Measurements from ENCODE around the gene FTO. TPM values are rescaled to one million over a fixed set of nuclear protein-coding genes. Genes with fewer than 3 reads are reported as not detected.
"Not testable (repeated sequence)": the region's sequence is repeated elsewhere in the genome, so short reads cannot be mapped to it uniquely, and the experiment has no call there.

Gene FTO
- total RNA-seq, 1 donor from 2014 or later, result 69.5 TPM

GRCh38 chr16:54175552-54176375, 471.8 kb downstream of the FTO start:
- DNase-seq (ENCODE audit: missing footprints) (no peak), ATAC-seq (no peak)
- intact Hi-C loops (cut with DNase I), result loop anchor here (10.0 kb wide), 1 partner anchor 211 kb away; no protein-coding TSS in a partner anchor

GRCh38 chr16:54176376-54176901, 472.5 kb downstream of the FTO start:
- no peak for DNase-seq (ENCODE audit: missing footprints)
- intact Hi-C loops (cut with DNase I), result loop anchor here (10.0 kb wide), 1 partner anchor 212 kb away; no protein-coding TSS in a partner anchor
- no peak for ATAC-seq

GRCh38 chr16:54177052-54177861, 473.3 kb downstream of the FTO start:
- intact Hi-C loops (cut with DNase I), result loop anchor here (10.0 kb wide), 1 partner anchor 212 kb away; no protein-coding TSS in a partner anchor
- no peak for ATAC-seq
- DNase-seq (ENCODE audit: missing footprints), result no peak

GRCh38 chr16:54177862-54178477, 474.0 kb downstream of the FTO start:
- DNase-seq (ENCODE audit: missing footprints) (no peak), ATAC-seq (no peak)
- intact Hi-C loops (cut with DNase I), result loop anchor here (10.0 kb wide), 1 partner anchor 213 kb away; no protein-coding TSS in a partner anchor

- ATAC-seq (peak; percentile 37), DNase-seq (ENCODE audit: missing footprints) (no peak)
- intact Hi-C loops (cut with DNase I), result loop anchor here (10.0 kb wide), 1 partner anchor 214 kb away; no protein-coding TSS in a partner anchor
These were observed 474.6 kb downstream of the FTO start for GRCh38 chr16:54178478-54178976.

GRCh38 chr16:54180421-54181359, 476.7 kb downstream of the FTO start:
- DNase-seq (ENCODE audit: missing footprints) (no peak), ATAC-seq (no peak)
- intact Hi-C loops (cut with DNase I), result no loop called here

DNA sequence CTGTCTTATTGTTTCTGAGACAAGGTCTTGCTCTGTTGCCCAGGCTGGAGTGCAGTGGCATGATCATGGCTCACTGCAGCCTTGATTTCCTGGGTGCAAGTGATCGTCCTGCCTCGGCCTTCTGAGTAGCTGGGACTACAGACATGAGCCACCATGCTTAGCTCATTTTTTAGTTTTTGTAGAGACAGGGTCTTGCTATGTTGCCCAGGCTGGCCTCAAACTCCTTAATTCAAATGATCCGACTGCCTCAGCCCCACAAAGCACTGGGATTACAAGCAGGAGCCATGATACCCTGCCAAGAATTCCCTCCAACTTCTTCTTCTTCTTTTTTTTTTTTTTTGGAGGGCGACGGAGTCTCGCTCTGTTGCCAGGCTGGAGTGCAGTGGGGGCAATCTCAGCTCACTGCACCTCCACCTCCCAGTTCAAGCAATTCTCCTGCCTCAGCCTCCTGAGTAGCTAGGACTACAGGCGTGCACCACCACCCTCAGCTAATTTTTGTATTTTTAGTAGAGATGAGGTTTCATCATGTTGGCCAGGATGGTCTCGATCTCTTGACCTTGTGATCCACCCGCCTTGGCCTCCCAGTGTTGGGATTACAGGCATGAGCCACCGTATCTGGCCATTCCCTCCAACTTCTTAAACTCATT, 477.9 kb downstream of the FTO start:
- intact Hi-C loops (cut with DNase I); DNase-seq (ENCODE audit: missing footprints); ATAC-seq: not testable (repeated sequence)

DNA sequence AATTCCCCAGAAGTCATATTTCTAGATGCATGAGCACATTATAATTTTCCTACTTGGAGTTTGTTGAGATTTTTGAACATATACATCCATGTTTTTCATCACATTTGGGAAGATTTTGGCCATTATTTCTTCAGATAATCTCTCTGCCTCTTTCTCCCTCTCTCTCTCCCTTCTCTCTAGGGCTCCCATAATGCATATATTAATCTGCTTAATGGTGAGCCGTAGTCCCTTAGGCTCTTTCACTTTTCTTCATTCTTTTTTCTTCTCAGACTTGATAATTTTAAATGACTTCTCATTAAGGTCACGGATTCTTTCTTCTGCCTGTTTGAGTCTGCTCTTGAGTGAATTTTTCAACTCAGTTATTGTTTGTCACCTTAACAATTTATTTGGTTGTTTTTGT, 481.1 kb downstream of the FTO start:
- no peak for ATAC-seq
- intact Hi-C loops (cut with DNase I), result no loop called here

DNA sequence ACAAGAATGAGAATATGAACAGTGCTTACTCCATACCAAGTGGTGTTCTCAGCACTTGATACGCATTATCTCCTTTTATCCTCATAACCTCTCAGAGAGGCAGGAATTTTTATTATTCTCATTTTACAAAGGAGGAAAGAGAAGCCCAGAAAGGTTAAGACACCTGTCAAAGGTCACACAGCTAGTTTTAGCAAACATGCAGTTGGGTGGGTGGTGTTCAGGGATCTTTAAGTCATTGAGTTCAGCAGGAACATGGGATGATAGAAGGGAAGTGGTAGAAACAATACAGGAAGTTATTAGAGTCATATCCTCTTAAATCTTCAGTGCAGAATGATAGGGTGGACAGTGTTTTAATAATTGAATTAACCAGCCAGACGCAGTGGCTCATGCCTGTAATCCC, 487.2 kb downstream of the FTO start:
- intact Hi-C loops (cut with DNase I), result loop anchor here (5.0 to 10.0 kb wide), 3 partner anchors 76 to 734 kb away; no protein-coding TSS in a partner anchor
- ATAC-seq (no peak), DNase-seq (ENCODE audit: missing footprints) (no peak)

More for the DNA sequence above, 481.1 kb downstream of the FTO start:
- DNase-seq (ENCODE audit: missing footprints), result no peak

- intact Hi-C loops (cut with DNase I), result loop anchor here (5.0 to 10.0 kb wide), 3 partner anchors 76 to 733 kb away; no protein-coding TSS in a partner anchor
- ATAC-seq, result no peak
- no peak for DNase-seq (ENCODE audit: missing footprints)
These were observed 487.6 kb downstream of the FTO start for GRCh38 chr16:54191592-54191991.

DNA sequence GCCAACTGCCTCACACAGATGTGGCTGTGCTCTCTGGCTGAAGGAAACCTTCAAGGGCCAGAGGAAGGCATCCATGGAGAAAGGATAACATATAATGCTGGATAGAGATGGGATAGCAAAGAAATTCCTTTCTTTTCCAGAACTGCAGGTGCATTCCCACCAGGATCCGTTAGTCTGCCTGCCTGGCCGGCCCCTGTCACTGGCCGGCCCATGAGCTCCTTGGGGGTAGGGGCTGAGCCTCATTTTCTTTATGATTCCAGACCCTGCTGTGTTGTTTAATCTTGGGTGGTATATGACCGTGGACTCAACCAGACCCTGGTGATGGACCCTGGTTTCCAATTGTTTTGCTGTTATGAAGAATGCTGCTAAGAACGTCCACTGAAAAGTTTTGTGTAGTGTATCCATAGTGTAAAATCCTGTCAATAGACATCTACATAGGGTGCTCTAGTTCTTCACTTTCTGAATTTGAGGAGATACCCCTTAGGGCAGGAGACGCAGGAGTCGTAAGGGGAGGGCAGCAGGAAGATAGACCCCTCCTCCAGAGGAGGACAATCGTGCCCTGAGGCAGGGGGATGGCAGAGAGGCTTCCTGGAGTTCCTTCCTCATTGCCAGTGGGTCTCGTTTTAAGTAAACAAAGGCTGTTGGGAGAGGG, 489.2 kb downstream of the FTO start:
- intact Hi-C loops (cut with DNase I), result loop anchor here (2.0 to 10.0 kb wide), 4 partner anchors 74 to 732 kb away; no protein-coding TSS in a partner anchor
- ATAC-seq (no peak), DNase-seq (ENCODE audit: missing footprints) (no peak)

GRCh38 chr16:54193665-54194333, 489.8 kb downstream of the FTO start:
- ATAC-seq (peak; percentile 89), DNase-seq (ENCODE audit: missing footprints) (peak; percentile 88)
- intact Hi-C loops (cut with DNase I), result loop anchor here (2.0 to 10.0 kb wide), 4 partner anchors 74 to 731 kb away; no protein-coding TSS in a partner anchor

GRCh38 chr16:54194334-54194743, 490.4 kb downstream of the FTO start:
- intact Hi-C loops (cut with DNase I), result loop anchor here (5.0 to 10.0 kb wide), 3 partner anchors 73 to 730 kb away; no protein-coding TSS in a partner anchor
- ATAC-seq, result peak; percentile 89
- DNase-seq (ENCODE audit: missing footprints), result peak; percentile 94

GRCh38 chr16:54197758-54198157, 493.8 kb downstream of the FTO start:
- no peak for ATAC-seq
- intact Hi-C loops (cut with DNase I), result loop anchor here (10.0 kb wide), 1 partner anchor 727 kb away; no protein-coding TSS in a partner anchor
- no peak for DNase-seq (ENCODE audit: missing footprints)

DNA sequence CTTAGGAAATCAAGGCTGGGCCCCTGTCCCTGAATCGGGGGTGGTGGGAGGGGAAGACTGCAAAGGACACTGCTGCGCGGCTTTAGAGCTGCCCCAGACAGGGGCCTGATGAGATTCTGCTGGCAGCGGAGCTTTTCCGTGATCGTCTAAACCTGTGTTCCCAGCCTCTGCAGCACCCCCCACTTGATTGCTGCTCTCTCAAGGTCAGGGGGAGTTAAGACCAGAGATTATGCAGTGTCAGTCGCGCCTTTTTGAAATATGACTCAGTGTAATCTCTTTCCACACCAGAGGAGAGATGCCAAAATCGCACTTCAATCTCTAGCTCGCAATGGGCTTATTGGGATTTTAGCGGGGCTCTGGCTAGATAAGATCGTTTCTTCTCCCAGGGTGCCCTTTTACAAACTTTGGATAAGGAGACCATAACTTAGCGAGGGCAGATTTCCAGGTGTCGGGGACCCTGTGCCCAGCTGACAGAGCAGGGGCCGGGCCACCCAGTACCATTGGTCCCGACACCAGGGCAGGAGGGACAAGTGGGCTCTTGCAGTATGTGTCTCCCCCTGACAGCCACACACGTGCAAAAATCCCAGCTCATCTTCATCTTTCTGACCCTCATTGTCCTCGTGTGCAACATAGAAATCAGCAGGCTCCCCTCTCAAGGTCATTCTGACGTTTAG, 495.7 kb downstream of the FTO start:
- intact Hi-C loops (cut with DNase I), result loop anchor here (10.0 kb wide), 1 partner anchor 725 kb away; no protein-coding TSS in a partner anchor
- no peak for ATAC-seq
- no peak for DNase-seq (ENCODE audit: missing footprints)

All from Right ventricle myocardium inferior (tissue), 1 donor.